Retina (tissue), 1 donor: ENCODE measurements around the gene RAP1GDS1.
"Not testable (repeated sequence)": the region's sequence is repeated elsewhere in the genome, so short reads cannot be mapped to it uniquely, and the experiment has no call there.

Source experiments
- DNase-seq: peaks from one replicate; pipeline ENCODE4 v3.0.0-alpha.2; 2016

Gene RAP1GDS1

DNA sequence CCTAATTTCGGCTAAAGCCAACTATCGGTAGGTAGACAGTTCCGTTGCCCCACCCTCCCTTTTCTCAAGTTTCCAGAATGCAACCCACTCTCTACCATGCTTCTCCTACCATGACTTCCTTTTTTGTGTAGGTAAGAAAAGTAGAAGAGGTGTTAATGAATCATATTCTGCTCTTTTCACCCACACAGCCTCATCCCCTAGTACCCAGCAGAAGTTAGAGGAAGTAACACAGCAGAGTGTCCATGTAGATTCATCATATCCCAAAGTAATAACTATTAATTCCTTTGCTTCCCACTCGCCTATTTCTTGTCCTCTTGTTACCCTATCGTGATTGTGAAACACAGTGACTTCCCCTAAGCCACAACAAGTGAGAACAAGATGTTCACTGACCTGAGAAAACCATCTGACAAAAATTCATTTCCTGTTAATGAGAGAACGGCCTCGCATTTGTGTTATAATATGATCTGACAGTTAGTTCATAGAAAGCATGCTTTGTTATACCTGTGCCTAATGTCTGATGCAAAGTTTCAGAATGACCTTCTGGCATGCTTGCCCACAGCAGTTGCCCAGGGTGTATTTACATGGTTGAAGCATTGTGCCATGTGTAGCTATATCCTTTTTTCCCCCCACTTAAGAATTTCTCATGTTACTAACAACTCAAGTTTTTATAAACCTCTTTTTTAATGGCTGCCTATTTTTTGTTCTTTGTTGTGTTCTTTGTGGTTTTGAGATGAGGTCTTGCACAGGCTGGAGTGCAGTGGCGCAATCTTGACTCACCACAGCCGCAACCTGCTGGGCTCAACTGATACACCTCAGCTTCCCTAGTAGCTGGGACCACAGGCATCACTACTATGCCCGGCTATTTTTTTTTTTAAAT is 185.6 kb downstream of the RAP1GDS1 start:
- peak; percentile 23 for DNase-seq

DNA sequence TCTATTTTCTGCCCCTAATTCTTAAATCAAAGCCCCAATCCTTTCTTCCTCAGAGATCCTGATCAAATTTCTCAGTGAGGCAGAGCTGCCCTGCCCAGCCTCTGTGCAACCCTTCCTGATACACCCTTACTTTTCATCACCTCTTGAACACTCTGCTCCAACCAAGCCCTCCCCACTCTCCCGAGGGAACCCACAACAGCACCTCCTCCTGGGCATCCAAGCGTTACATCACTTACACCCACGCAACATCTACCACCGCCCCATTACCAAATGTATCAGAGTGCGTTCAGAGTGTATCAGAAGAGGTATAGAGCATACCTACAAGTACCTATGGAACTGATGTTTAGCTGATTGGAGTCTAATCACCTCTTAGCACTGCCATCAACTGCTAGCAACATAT is 186.5 kb downstream of the RAP1GDS1 start:
- DNase-seq: no peak

DNA sequence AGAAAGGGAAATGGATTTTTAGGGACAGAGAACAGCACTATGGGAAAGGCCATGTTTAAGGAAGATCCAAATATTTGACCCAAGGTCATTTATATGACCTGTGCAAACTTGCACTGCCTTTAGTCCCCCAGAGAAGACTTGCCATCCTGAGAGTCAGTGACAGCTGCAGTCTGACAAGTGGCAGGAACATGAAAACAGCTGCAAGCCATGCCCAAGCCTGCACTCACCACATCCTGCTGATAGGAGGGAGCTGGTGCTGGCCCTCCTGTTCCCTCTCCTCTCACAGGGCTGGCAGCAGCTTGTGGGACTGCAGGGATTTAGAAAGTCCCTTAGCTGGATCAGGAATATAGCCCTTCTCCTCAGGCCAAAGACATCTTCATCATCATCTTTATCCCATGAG is 187.7 kb downstream of the RAP1GDS1 start:
- no peak for DNase-seq

DNA sequence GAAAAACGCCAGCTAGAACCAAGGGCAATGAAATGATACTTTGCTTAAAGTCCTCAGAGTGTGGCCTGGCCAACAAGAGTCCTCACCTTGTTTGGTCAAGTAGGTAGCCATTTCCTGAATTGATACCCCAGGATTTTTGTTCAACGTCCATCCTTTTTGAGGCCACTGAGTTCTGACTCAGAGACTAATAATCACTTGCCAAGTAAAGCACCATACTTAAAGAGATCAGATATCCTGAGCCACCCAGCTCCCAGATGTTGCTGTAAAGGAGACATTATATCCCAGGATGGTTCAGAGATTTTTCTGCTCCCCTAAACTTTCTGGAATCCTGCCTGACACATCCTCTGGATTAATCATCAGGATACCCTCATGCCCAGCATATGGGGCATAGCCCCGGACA is 190.9 kb downstream of the RAP1GDS1 start:
- no peak for DNase-seq

DNA sequence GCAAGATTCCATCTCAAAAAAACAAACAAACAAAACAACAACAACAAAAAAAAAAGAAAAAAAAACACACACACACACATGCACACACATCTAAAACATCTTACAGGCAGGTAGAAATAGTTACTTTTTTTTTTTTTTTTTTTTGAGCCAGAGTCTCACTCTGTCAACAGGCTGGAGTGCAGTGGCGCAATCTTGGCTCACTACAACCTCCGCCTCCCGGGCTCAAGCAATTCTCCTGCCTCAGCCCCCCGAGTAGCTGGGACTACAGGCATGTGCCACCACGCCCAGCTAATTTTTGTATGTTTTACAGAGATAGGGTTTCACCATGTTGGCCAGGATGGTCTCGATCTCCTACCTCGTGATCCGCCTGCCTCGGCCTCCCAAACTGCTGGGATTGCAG is 196.2 kb downstream of the RAP1GDS1 start:
- DNase-seq: not testable (repeated sequence)

DNA sequence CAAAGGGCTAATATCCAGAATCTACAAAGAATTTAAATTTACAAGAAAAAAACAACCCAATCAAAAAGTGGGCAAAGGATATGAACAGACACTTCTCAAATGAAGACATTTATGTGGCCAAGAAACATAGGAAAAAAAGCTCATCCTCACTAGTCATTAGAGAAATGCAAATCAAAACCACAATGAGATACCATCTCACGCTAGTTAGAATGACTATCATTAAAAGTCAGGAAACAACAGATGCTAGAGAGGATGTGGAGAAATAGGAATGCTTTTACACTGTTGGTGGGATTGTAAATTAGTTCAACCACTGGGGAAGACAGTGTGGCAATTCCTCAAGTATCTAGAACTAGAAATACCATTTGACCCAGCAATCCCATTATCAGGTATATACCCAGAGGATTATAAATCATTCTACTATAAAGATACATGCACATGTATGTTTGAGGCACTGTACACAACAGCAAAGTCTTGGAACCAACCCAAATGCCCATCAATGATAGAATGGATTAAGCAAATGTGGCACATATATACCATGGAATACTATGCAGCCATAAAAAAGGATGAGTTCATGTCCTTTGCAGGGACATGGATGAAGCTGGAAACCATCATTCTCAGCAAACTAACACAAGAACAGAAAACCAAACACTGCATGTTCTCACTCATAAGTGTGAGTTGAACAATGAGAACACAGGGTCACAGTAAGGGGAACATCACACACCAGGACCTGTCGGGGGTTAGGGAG is 200.1 kb downstream of the RAP1GDS1 start:
- DNase-seq: not testable (repeated sequence)

DNA sequence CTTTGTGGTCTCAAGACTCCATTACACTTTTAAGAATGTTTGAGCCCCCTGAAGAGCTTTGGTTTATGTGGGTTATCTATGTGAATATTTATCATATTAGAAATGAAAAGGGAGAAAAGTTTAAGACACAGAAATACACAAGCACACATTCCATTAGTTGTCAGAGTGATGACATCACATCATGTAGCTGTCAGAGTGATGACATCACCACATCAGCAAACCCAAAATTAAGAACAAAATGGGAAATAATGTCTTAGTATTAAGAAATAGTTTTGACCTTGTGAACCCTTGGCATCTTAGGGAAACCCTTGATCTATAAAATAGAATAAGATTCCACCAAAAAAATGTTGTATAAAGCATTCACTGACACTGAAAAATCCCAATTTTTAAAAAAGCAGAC is 201.3 kb downstream of the RAP1GDS1 start:
- DNase-seq: no peak

DNA sequence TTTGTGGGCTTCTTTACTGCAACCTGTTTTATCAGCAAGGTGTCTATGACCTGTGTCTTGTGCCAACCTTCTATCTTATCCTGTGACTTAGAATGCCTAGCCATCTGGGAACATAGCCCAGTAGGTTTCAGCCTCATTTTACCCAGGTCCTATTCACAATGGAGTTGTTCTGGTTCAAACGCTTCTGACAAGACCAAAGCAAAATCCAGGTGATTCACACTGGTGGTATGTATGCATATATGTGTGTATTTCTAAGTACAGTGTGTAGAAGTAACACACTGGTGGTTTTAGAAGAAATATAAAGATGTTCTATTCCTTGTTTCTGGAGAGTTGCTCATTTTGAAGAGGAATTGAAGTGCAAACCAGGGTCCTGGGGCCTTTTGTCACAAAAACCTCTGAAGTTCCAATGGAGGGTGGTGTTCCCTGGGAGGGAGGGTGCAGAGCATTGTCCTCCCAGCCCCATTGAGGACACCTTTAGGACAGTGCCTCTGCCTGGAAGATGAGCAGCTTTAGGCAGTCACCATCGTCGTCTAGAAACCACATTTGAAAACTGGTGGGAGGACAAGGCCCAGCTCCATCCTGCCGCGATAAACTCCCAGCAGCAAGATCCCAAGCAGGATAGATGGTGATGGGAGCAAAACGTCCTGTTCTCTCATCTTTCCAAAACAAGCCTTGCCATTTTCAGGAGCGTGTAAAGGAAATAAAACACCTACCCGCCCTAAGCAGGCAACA is 205.8 kb downstream of the RAP1GDS1 start:
- DNase-seq: no peak

DNA sequence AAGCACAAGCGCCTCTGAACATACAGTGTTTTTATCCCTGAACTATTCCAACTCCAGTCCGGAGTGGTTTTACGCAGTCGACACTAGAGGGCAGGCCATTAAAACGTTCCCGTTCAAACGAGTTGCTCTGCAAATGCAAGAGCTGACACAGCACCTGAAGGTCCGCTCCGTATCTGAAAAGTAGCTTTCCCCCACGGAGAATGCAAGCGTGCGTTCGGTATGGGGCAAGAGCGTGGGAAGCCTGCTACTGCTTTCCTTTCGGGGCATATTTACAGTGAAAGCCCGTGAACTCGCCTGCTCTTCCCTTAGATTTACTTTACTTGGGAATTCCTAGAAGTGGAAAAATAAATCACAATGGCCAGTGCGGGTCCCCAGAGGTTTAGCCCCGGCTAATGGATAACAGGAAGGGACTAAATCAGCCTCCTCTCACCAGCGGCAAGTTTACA is 206.5 kb downstream of the RAP1GDS1 start:
- DNase-seq: peak; percentile 84

DNA sequence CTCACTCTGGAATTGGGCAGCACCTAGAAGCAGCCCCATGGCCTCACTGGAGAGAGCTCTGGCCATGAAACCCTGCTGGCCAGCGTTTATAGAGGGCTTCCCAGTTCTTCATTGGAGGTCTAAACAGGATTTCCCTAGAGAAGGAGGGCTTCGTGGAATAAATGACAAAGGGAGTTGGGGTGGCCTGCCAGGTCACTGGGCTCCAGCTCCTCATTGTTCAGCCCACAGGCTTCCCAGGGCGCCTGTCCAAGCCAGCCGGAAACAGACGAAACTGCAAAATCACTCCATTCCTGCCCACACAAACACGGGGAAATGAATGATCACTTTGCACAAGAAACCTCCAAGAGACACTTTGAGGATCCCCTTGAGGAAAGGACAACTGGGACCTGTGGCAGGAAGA is 207.5 kb downstream of the RAP1GDS1 start:
- DNase-seq: peak; percentile 30

DNA sequence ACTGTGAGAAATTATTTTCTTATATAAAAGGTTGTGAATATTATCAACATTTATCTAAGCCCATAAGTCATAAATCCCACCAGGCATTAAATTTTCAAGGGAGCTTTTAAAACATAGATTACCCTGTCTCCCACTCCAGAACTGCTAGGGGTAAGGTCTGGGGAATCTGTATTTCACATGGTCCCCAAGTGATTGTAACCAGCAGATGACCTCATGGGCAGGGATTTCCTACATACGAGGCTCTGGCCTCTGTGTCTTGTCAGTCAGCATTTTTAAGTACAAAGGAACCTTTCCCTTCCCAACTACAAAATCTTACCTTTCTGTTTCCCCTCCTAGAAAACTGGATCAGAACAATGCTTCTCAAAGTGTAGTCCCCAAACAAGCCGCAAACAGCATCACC is 208.6 kb downstream of the RAP1GDS1 start:
- DNase-seq: no peak

DNA sequence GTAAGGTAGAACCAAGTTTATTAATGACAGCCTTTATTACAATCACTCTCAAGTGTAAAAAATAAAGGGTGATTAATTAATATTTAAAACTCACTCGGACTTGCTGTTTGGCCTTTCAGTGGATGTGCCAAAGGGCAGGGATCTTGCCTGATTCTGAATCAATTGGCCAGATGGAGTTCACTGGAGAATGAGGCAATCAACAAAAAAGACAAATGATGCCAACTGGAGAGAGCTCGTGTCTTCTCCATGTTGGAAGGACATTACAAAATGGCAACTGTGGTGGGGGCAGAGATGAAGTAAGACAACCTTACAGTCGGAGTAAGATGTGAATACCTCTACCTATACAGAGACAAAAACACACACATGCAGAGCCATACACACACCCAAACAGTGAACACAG is 209.2 kb downstream of the RAP1GDS1 start:
- DNase-seq: no peak

DNA sequence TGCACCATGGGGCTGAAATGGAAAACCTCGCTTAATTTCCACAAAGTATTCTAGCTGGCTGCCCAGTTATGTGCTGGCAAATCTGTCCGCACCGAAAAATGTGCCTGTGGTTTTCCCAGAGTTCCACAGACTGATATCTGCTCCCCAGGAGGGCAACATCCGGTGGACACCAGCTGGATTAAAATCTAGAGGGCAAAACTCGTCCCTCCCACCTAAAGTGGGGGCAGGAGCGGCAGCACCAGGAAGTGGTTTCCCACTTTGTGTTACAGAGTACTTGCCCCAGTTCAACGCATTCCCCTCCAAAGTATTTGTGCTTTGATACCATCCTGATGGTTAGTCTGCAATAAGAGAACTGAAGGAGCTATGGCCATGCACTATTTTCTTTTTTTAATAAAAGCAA is 209.6 kb downstream of the RAP1GDS1 start:
- no peak for DNase-seq

DNA sequence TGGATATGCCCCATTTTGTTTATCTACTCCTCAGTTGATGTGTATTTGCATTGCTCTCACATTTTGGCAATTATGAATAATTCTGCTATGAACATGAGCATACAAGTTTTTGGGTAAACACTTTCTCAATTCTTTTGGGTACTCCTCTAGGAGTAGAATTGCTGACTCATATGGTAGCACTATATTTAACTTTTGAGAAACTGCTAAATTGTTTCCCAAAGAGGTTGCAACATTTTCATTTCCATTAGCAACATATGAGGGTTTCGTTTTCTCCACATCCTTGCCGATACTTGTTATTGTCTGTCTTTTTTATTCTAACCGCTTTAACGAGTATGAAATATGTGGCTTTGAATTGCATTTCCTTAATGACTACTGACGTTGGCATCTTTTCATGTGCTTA is 211.9 kb downstream of the RAP1GDS1 start:
- DNase-seq: no peak

DNA sequence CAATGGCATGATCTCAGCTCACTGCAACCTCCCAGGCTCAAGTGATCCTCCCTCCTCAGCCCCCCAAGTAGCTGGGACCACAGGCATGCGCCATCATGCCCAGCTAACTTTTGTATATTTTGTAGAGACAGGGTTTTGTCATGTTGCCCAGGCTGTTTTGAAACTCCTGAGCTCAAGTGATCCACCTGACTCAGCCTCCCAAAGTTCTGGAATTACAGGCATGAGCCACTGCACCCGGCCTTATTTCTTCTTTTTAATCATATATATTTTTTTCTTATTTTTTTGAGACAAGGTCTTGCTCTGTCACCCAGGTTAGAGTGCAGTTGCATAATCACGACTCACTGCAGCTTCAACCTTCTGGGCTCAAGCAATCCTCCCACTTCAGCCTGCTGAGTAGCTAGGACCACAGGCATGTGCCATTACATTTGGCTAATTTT is 213.2 kb downstream of the RAP1GDS1 start:
- no peak for DNase-seq

DNA sequence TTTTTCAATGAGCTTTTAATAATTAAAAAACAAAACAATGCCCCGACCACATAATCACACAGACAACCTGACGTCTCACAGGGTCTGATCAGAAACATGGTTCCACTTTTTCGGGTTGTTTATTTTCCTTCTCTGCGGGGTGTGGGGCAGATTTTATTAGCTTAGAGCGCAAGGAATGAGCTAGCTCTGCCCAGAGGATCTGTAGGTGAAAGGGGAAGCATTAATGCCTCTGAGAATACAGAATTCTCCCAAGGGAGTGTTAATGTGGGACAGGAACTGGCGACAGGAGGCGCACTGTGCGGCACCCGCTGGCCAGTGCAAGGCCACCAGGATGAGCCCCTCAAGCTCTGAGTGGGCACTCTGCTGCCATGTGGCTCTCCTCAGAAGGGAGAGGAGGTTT is 215.7 kb downstream of the RAP1GDS1 start:
- no peak for DNase-seq

DNA sequence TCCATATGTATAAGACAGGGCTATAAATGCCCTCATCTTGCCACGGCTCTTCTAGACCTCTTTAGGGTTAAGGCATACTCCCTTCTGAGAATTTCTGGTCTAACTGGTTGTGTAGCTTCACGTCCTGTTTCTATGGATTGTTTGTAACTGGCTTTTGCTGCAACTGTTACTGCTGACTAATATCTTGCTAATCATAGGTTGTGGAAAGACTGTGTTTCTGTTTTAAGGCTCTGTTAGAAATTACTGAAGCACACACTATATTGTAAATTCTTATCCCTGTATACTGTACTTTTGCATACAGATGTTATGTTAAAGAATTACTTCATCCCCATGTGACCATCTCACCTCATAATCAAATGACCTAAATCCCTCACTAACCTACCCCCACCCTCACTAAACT is 218.4 kb downstream of the RAP1GDS1 start:
- not testable (repeated sequence) for DNase-seq

DNA sequence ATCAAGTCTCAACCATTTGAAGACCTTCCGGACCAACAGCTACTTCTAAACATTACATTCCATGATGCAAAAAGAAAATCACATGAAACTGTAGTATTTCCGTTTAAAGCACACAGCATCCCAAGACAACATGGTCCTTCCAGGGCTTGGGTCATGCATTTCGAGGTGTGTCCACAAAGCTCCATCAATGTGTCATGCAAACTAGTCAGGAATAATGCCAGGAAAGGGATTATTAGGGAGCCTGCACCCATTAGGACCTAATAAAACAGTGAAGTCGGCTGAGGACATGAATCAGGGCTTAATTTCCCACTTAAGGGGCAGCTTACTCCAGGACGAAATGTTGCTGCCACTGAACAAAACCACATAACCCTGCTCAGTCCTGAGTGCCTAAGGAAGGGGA is 219.4 kb downstream of the RAP1GDS1 start:
- no peak for DNase-seq

DNA sequence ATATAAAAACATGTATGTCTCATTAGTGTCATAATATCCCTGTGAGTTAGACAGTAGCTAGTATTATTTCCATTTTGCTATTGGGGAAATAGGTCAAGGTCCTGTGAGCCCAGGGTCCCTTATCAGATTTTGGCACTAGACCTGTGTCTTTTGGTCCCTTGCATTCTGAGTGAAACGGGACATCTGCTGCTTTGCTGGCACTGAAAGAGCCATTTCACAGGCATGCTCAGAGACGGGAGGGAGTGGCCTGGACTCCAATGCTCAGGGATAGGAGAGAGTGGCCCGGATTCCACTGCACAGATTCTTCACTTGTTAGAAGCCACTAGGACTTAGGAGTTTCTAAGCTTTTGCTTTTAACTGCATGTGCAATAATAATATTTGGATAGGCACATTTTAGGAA is 220.0 kb downstream of the RAP1GDS1 start:
- DNase-seq: no peak

DNA sequence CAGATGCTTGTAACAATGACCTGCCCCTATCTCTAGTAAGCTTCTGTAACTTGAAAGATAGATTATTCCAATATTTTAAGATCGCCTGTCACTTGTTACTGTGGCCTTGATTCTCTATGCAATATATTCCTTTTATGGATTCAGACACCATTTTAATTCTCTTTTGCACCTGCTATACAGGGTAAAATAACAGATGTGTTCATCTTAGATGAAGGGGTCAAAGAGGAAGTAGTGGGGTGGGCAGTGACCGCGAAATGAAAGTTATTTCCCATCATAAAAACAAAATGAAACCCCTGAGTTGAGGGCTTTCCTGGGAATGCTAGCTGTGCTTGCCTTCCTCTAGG is 221.3 kb downstream of the RAP1GDS1 start:
- no peak for DNase-seq

DNA sequence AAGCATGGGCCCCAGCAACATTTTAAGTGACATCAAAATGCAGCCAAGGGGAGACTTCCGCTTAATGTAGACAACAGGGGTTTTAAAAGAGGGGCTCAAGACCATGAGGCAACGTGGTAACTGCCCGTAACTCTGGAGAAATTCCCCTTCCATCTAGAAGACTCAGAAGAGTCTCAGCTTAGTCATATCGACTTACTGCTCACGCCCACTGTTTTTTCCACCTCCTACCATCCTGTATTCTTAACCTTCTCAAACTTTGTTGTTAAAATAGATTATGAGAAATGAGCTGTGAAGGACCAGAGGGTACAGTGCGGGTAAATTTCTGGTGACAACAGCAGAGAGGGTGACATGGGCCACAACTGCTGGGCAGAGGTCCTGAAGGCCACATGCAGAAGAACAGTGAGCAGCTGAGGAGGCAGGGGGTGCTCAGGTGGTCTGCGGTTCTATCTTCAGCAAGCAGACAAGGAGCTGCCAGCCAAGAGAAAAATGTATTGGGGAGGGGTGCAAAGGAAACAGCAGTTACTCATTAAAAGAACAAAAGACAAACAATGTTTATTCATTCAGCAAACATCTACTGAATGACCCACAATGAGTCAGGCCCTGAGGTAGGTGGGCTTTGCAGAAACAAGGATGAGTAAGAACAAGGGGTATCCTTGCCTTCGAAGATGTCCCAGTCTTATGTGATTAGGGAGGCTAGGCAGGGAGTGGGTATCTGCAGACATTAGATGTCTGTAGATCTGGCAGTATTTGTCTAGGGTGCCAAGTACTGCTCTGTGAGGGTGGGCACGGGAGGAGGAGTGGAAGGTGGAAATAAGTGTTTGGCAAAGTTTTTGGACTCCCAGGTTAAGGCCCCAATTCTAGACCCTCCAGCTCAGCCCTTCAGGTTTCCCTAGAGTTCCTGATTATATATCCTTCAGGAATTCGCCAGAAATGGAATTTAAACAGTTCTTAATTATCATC is 221.9 kb downstream of the RAP1GDS1 start:
- DNase-seq: no peak

DNA sequence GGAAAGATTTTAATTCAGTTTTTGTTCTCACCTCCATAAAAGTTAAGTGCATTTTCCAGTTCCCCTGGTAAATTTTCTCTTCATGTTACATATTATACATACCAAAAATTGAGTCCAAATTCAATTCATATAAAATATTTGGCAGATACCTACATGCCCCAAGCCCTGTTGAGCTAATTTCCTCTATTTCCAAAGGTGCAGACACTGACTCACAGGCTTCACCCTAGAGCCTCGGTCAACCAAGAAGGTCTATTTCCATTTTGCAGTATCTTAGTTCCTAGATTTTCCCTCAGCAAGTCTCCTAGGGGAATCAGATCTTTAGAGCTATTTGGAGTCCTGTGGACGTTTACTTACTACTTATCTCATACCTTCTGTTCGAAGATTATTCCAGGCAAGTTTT is 222.8 kb downstream of the RAP1GDS1 start:
- DNase-seq: no peak
